GM12878 (cell line): ENCODE measurements around the gene HEXB.

ENCODE experiments used
- CTCF ChIP-seq, 3 experiments: IDR thresholded peaks in 2 of 3; conservative IDR thresholded peaks in 1 of 3; 2 replicates each; pipeline ENCODE4 v1.5.1; 2011; ENCODE audit warnings: low read depth in 3 of 3, low read length in 3 of 3, mild to moderate bottlenecking in 3 of 3, control low read depth in 2 of 3, moderate library complexity in 2 of 3, inconsistent platforms in 1 of 3, mixed read lengths in 1 of 3; ENCODE audit not compliant: control insufficient read depth in 2 of 3, insufficient read depth in 1 of 3; ENCODE audit errors: extremely low read depth in 1 of 3
- FOXM1 ChIP-seq: IDR thresholded peaks from 2 replicates; pipeline ENCODE4 v1.6.1; 2012; ENCODE audit warnings: low read depth, mild to moderate bottlenecking, inconsistent platforms, low read length, moderate library complexity

GRCh38 chr5:74664551-74664950 is 20.5 kb upstream of the HEXB start:
- no peak for TF ChIP-seq FOXM1
- no peak for TF ChIP-seq CTCF (IDR thresholded peaks at IDR 0.05 in 2 of 3, conservative IDR thresholded peaks at IDR 0.05 in 1 of 3; ENCODE audit: control insufficient read depth in 2 of 3, extremely low read depth in 1 of 3, insufficient read depth in 1 of 3, low read depth in 3 of 3, low read length in 3 of 3)
